COLO829 (cell line): Measurements from ENCODE around the gene TSHZ3.

ENCODE experiments used
- DNase-seq: peaks from one replicate; pipeline ENCODE4 v3.0.0; 2012; ENCODE audit warnings: low spot score

TSHZ3 gene

DNA sequence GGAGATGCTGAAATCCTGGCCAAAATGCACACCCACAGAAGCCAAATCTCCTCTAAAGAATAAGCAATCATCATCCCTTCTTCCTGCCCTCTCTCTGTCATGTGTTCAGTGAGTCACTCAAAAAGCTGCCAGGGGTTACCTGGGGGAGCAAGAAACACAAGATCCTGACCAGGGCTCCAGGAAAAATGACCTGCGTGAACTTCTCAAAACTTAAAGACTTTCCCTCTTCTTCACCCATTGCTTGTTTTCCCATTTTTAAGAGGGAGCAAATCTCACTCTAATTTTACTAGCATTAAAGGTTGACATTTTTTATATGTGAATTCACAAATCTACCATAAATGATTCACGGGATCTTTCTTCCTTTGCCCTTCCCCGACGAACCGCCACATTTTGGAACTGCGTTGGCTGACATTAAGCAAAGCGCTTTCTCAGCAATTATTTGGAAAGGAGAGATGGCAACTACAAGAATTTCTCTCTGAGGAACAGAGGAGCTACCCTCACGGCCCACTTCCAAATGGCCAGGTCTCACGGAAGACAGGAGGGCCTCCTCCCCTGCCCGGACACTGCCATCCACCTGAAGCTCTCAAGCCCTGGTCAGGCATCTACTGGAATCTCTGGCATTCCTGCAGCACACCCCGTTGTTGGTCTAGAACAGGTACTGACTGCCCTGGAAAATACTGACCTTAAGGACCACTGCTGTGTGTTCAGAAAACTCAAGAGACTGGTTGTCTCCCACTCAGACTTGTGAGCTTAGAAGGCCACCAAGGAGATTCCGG lies 14.2 kb downstream of the TSHZ3 start:
- no peak for DNase-seq

DNA sequence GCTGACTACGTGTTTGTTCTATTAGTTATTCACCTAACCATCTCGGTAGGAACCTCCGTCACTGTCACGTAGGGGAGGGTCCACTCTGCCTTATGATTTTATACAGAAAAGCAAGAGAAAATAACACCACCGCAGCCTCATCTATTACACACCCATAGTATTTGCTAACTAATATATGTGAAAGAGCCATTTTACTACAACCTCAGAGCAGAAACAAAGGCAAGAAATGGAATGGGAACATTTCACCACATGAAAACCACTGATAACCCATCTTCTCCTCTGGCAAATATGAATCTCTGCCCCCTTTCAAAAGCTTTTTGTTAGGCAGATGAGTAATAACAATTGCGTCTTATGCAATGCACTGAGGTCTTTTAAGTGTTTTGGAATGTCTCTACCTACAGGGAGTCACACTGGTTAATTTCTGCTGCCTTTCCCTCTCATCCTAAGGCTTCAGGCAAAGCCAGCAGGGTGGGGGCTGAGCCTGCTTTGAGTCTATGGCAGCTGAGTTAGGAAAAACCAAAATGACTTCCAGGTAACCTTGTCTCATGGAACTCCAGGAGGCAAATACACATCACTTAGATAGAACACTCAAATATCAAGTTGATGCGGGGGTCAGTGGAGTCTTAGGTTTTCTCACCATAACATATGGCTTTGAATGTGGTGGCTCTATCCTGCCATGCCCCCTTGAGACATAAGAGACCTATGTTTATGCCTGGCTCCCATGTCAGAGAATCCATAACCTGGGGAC lies 15.0 kb downstream of the TSHZ3 start:
- DNase-seq: no peak

- DNase-seq: no peak
Measured at GRCh38 chr19:31332096-31332495, 17.1 kb downstream of the TSHZ3 start.

DNA sequence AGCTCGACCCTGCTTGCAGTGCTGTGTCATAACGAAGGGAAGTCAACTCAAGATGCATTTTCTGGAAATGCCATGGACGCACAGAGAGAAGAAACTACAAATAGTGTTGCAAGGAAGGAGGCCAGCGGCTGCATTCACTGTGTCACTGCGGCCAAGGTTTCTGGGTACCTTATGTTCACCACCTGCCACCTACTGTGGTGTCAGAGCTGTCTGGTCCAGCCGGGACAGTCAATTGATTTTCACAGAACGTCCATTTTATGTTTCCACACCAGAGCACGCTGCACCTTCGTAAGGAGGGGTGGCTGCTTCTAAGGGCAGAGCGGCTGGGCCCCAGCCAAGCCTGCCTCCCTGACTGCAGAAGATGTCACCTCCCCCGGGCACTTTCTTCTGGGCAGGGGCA lies 17.7 kb downstream of the TSHZ3 start:
- no peak for DNase-seq

DNA sequence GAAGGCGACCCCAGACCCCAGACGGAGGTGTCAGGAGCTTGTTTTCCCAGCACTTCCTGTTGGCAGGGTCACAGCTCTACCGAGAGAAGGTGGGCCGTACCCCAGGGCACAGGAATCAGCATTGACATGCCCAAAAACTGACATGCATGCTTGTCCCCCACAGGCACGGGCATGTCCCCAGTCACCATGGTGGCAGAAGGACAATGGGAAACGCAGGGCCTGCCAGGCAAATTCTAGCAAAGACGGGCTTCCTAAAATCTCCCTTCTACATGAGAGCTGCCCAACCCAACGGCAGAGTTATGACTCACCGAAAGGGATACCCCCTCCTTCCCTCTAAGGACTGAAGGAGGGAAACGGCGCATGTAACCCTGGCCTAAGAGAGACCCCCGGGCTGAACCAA lies 18.5 kb downstream of the TSHZ3 start:
- no peak for DNase-seq

GRCh38 chr19:31330237-31330636 lies 19.0 kb downstream of the TSHZ3 start:
- DNase-seq: no peak

- no peak for DNase-seq
Measured at GRCh38 chr19:31329819-31330218, 19.4 kb downstream of the TSHZ3 start.

DNA sequence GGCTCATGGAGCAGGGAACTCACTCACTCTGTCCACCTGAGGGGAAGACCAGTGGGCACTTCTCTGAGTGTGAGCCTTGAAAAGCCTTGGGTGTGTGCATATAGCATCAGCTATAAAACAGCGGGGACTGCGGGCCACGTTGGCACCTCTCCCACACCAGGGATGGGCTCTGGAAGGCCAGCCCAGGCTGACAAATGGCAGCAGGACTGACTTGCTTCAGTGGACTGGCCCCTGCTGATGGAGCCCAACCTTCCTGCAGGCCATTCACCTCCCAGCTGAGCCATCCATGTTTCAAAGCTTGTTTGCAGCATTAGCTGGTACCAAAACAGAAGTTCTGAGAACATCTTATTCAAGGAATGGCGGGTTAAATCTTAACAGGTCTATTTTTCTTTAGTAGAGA lies 21.0 kb downstream of the TSHZ3 start:
- no peak for DNase-seq

DNA sequence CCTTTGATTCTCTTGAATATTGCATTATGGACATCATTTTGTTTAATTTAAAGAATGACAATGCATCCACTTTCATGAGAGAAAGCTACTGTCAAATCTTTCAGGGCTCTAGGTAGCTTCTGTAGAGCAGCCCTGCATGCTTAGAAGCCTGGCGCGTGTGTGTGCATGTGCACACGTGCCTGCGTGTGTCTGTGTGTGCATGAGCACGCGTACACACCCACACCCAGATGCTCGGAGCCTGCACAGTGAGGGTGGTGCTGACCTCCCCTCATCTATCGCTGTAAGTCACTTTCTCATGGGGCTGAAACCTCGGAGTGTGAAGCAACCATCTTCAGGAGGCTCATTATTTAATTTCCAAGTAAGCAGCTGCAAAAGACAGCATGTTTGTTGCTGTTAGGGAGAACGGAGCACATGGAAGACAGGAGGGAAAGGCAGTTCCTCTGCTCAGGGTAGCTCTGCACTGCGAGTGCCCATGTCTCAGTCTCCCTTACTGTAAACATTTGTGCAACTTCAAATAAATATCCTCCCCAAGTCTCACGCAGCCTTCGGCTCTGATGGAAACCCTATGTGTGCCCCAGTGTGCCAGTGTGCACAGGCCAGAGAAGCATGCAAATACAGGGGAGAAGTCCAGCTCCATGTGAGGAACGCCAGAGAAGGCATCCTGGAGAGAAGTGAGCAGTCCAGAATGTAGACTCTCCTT lies 22.8 kb downstream of the TSHZ3 start:
- no peak for DNase-seq

DNA sequence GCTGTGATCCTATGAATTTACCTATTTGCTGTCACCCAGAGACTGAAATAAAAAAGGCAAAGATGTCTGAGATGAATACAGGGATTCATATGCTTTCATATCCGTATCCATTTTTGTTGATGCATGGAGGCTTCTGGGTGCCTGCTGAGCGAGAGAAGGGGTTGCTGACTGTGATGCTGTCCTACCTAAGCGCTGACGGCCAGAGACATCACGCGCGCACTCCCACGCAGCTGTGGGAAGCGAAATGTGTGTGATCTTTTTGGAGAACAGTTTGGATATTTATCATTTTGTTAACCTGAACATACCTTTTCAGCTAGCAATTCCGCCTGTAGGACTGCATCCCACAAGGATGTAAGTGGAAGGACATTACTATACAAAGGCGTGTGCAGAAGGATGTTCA lies 23.9 kb downstream of the TSHZ3 start:
- no peak for DNase-seq

GRCh38 chr19:31319465-31319864 lies 29.8 kb downstream of the TSHZ3 start:
- no peak for DNase-seq

DNA sequence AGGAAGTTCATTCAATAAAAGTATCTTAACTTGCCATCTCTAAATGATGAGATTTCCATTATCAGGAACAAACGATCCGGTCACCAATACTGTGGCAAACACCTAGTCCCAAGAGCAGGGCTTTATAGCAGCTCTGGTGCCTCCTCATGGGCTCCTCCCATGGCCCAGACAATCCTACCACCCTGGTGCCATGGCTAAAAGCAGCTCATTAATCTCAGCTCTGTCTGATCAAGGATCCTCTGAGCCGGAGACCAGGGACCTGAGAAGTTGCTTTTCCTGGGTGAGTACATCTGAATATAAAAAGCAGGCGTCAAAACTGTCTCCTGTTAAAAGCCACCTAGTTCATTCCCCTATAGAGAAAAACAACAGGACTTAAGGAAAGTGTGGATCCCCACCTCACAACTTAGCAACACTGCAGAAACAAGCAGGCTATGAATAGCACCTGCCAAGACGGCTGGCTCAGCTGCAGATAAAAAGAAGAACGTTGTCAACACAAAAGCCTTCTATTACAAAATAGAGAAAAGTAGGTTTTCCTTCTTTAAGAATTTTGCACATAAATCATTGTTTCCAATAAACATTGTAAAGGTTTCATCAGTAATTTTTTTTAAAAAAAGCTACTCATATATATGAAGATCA lies 30.3 kb downstream of the TSHZ3 start:
- no peak for DNase-seq

- DNase-seq: no peak
Measured at GRCh38 chr19:31317570-31317969, 31.7 kb downstream of the TSHZ3 start.

- DNase-seq: no peak
Measured at GRCh38 chr19:31317093-31317492, 32.1 kb downstream of the TSHZ3 start.

- DNase-seq: no peak
Measured at GRCh38 chr19:31316201-31316951, 32.9 kb downstream of the TSHZ3 start.

DNA sequence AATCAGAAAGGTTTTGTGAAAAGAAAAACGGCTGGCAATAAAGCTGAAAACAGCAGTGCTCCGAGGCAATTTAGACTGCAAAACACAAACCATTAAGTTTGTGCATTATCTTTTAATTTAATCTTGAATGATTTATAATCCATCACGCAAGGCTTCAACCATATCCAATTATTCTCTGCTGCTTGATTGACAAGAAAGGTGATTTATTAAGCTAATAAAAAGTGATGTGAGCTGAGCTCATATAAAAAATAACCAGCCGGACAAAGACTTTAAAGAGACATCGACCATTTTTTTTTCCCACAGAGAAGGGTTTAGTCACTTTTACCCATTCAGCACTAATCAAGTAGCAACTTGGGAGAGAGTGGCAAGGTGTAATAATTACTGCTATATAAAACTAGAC lies 33.6 kb downstream of the TSHZ3 start:
- no peak for DNase-seq

- no peak for DNase-seq
Measured at GRCh38 chr19:31314849-31315629, 34.2 kb downstream of the TSHZ3 start.

DNA sequence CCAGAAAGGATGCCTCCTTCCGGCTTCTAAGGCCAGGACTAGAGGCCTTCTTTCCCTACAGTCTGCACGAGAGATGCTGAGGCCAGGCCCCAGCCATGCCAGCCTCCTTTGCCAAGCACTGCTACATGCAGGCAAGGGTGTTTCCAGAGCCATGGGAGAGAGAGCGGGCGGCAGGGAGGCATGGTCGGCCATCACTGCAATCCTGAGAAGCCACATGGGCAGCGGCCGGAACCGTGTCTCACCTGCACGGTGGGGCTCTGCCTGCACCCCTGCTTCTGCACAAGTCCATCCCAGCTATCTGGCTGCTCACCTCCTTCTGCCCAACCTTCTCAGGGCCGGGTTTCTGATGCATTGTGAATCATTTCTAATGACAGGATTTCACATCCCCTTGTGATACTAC lies 35.1 kb downstream of the TSHZ3 start:
- DNase-seq: no peak

GRCh38 chr19:31313291-31314030 lies 35.8 kb downstream of the TSHZ3 start:
- no peak for DNase-seq

GRCh38 chr19:31312677-31313244 lies 36.5 kb downstream of the TSHZ3 start:
- DNase-seq: no peak
